GM21528 (cell line): ENCODE data around the gene FADS1.

Experiments used
- ATAC-seq: cut with Tn5 transposase; IDR thresholded peaks from one replicate; pipeline ENCODE4 v1.9.1; 2021; ENCODE audit warnings: mild to moderate bottlenecking, moderate library complexity; ENCODE audit not compliant: unreplicated experiment, low FRiP score

Gene FADS1

GRCh38 chr11:61800331-61801281 lies 16.2 kb downstream of the FADS1 start:
- ATAC-seq = no peak

DNA sequence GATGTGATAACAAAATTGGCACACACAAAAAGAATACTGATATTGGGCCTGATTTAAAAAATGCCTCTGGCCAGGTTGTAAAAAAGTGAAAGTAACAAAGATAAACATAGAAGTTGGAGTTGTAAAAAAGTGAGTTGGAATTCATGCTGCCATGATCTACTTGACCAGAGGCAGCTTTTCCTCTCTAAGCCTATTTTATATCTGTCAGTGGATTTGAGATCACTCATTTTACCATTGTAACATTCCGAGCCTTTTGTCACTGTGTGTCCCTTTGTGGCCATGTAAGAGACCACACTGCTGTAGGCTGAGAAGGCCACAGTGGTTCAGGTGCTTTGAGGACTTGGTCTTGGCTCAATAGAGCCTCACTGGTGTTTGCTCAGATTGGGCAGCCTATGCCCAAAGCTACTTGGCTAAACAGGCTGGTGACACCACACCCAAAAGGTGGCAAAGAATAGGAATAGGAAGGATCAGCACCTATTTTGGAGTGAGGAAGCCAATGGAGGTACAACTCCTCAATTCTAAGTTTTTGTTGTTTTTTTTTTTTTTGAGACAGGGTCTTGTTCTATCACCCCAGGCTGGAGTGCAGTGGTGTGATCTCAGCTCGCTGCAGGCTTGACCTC lies 17.0 kb downstream of the FADS1 start:
- ATAC-seq = no peak

- no peak for ATAC-seq
These were observed 19.4 kb downstream of the FADS1 start for GRCh38 chr11:61797263-61797944.

GRCh38 chr11:61795876-61796526 lies 20.8 kb downstream of the FADS1 start:
- no peak for ATAC-seq

DNA sequence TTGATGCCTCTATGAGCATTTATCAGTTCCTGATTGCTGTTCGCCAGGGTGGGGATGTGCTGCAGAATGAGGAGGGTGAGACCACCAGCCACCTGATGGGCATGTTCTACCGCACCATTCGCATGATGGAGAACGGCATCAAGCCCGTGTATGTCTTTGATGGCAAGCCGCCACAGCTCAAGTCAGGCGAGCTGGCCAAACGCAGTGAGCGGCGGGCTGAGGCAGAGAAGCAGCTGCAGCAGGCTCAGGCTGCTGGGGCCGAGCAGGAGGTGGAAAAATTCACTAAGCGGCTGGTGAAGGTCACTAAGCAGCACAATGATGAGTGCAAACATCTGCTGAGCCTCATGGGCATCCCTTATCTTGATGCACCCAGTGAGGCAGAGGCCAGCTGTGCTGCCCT lies 21.3 kb downstream of the FADS1 start:
- no peak for ATAC-seq

DNA sequence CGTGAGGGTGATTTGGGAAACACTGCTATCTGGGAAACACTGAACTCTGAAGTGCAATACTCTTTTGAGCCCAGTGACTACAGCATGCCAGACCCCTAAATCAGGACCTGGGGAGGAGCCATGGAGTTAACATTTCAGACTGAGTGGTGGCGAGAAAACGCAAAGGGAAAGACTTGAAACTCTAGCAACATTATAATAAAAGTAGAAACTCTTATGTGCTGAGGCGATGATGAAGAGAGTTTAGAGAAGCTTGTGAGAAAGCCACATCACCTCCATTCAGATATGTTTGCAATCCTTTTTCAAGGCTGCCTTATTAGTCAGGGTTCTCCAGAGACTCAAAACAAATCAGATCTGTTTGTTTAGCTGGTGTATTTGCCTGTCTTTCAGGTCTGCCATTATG lies 22.2 kb downstream of the FADS1 start:
- no peak for ATAC-seq

DNA sequence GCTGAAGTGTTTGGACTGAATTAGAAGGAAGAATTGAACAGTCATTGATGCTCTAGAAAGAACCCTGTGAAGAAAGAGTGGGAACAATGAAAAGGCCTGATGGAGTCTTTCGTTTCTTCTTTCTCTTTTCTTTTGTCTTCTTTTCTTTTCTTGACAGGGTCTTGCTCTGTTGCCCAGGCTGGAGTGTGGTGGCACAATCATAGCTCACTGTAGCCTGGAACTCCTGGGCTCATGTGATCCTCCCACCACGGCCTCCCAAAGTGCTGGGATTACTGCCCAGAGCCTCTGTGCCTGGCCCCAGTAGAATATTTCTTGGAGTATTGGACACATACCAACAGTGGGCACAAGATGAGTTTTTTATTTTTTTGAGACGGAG lies 23.0 kb downstream of the FADS1 start:
- ATAC-seq = no peak

GRCh38 chr11:61793083-61793828 lies 23.5 kb downstream of the FADS1 start:
- peak; percentile 32 for ATAC-seq

DNA sequence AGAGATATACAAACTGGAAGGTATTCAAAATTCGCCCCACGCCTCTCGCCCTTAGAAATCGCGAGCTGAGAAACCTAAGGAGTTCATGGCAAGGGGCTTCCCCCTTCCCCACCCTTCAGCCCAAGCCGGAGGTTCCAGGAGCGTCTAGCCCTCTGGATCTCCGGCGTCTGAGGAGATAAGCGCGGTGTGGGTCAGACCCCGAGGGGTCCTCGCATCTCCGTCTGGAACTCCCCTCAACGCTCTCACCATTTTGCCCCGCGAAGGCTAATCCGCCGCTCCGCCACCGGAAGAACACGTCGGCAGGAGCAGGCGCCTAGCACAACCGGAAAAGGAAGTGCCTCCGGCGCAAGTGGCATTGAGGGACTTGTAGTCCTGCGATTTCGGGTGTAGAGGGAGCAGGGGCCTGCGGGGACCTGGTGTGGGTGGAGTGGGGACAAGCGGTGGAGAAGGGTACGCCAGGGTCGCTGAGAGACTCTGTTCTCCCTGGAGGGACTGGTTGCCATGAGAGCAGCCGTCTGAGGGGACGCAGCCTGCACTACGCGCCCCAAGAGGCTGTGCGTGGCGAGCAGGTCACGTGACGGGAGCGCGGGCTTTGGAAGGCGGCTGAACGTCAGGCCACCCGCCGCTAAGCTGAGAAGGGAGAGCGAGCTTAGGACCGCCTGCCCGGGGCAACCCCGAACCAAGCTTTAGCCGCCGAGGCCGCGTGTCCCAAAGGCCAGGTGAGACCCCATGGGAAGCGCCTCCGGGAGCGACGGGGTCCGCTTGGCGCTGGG lies 24.3 kb downstream of the FADS1 start, which contains the start of the genes FEN1 and TMEM258:
TSS of gene FEN1 (plus strand) at position 602 of the 773 bp plus-strand sequence. CDS start 2,451 bp downstream, outside the sequence.
TSS of gene TMEM258 (minus strand) at position 290 of the 773 bp plus-strand sequence. CDS start at position 249, 41 bp downstream.
- peak; percentile 80 for ATAC-seq

DNA sequence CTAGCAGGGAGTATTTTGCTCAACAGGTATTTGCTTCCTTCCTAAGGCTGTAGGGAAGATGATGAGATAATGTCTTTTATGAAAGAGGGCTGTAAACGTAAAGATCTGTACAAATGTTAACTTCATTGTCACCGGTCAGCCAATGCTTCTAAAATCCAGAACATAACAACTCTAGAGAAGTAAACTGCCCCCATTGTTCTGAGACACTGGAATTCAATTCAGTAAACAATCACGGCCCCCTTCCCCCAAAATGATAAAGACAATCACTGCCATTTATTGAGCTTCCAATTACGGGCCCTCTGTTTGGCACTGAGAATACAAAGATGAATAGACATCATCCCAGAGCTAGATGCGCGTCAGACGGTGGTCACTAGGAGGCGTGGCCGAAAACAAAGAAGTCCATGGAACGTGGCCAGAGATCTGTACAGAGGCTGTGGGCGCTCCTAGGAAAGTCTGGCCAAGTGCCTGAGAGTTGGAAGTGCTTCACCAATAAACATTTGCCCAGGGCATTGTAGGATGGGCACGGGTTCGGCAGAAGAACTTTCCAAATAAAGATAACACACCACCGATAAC lies 25.0 kb downstream of the FADS1 start:
- ATAC-seq = peak; percentile 29

DNA sequence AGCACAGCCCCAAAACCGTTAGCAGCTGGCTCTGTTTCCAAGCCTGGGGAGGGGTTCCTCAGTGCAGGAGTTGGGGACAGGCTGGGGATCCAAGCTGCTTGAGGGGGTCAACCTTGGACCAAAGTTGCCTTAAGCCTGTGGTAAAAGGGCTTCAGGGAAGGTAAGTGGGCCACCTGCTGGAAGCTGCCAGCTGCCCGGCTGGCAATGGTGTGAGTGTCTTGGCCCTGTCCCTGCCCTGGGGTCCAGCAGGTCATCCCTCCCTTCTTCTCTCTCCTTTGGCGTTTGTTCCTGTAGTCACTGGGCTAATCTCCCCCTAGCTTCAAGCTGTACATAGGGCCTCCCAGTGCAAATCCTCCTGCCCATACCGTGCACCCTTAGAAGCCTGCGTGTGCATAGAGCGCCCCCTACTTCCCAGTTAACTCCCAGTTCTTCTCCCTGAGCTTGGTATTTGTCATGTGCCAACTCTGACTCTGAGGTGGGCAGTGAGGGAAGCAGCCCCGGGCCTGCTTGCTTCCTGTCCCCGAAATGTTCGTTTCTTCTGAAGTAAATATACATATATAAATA lies 28.8 kb downstream of the FADS1 start:
- ATAC-seq = no peak

- no peak for ATAC-seq
These were observed 30.9 kb downstream of the FADS1 start for GRCh38 chr11:61785837-61786402.

GRCh38 chr11:61784506-61784805 lies 32.3 kb downstream of the FADS1 start:
- ATAC-seq = no peak

DNA sequence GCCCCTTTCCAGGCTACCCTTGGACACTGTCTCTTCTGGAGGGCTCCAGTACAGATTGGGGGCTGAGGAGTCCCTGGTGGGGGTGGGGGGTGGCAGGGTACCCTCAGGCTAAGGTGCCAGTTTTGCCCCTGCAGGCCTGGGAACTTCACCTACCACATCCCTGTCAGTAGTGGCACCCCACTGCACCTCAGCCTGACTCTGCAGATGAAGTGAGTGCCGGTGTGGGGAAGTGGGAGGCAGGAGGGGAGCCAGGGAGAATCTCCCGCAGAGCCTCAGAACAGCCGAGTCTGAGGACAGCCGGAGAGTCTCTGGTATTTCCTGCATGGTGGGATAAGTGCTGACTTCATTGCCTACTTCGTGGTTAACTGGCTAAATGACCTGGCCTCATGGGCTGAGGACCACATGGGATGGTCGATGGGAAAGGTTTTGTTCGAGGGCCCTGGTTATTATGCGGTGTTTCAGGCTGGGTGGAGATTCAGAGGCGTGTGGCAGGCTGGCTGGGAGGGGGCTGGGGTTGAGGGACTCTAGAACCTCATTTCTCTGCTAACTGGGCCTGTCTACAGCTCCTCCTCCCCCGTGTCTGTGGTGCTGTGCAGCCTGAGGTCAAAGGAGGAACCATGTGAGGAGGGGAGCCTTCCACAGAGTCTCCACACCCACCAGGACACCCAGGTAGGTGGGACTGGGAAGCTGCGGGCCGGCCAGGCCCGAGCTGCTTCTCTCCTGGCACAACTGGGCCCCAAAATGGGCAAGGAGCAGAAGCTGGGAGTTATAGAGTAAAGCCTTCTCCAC lies 32.9 kb downstream of the FADS1 start:
- no peak for ATAC-seq

DNA sequence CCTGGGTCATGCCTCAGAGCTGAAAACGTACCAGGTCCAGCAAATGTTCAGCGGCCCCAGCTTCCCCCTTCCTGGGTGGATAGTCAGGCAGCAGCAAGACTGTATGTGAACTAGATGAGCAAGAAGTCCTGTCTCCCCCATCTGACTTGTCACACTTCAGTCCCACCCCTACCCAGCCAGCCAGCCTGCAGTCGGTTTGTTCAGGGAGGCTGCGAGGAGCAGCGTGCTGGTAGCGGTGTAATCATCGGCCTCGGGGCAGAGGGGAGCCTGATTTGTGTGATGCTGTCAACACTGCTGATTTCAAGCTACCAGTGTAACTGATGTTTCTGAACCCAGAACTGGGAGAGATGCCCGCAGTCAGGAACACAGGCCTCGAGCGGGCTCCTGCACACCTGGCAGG lies 34.0 kb downstream of the FADS1 start:
- no peak for ATAC-seq

DNA sequence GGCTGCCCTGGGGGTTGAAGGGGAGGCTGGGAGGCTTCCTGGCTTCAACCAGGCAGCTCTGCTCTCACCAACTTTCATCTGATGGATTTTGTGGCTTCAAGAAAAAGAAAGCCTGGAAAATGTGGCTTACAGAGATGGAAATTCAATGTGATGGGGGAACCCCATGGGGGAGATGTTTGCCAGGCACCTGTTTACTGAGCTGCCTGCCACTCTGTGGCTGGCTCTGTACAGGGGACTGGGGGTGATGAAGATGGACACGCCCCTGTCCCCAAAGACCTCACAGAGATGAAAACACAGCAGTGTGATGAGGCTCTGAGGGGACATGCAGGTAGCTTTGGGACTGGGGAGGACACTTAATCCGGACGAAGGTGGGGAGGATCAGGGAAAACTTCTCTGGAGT lies 34.5 kb downstream of the FADS1 start:
- no peak for ATAC-seq

- no peak for ATAC-seq
These were observed 35.2 kb downstream of the FADS1 start for GRCh38 chr11:61781585-61781984.
